ENCODE results near the gene SPOCK1.

Gene SPOCK1

DNA sequence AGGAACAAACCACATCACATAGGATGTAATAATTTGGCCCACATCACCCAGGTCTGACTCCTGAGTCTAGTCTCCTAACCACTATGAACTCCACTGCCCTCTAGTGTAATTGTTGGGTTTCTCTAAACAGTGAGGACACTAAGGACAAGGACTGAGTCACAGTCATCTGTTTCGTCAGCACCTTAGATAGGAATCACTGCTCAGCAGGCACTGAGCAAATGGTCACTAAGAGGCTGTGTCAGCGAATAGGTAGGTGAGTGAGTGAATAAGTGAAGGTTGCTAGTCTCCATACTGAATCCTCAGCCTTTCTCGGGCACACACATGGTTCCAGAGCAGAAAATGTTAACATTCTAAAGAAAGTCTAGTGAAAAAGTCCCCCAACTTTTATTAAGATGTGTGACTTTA, 278.6 kb downstream of the SPOCK1 start:
- no peak for DNase-seq

DNA sequence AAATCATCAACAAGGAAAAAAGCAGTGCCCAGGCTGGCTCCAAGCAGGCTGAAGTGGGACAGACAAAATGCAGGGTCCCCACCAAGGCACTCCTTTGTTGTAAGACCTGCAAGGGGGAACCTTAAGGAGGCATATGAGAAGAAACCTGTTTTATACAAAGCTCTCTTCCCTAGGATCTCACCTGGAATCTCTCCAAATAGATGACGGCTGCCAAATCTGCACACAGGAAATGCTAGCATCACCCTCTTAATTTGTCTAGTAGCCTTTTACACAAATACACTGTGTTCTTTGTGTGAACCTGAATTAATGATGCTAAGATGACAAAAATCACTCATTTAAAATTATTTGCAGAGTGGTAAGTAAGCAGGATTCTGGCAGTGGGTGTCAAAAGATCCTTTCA, 280.2 kb downstream of the SPOCK1 start:
- DNase-seq, result no peak

DNA sequence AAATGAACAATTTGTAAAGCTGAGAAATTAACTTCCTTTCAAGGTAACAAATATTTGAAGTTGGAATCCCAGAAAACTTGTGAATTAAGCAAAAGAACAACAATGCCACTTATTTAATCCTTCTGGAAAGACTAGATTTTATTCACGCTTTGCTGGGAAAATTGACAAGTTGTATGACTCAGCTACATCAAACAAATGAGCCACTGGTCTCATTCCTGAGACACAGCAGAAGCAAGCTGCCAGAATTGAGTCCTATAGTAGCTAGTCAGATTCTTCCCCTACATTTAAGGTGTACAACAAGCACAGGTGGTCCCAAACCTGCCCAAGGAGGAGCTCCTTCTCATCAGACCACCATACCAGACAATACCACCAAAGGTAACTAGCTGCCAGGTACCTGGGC, 280.7 kb downstream of the SPOCK1 start:
- DNase-seq, result no peak

DNA sequence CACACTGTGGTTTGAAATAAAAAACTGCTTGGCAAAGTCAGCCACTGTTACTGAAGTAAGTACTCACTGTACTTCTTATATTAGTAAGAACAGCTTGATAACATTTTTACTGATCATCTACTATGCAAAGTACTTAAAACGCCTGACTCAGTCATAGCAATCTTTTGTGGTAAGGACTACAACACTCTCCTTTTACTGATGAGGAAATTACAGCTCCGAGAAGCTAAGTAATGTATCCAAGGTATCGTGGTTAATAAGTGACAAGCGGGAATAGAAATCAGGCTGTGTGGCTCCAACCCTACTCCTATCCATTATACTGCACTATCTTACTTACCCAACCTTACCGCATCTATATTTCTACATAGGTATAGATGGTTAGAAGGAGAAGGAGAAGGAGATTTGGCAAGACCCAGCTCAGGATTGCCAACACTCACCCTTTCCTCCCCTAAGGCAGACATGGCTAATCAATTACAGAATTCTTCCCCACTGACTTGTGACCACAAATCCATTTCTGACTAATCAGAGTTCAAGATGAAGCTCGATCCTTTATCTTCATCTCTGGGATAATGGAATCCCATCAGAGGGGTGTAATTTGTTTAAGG, 281.4 kb downstream of the SPOCK1 start:
- no peak for DNase-seq

DNA sequence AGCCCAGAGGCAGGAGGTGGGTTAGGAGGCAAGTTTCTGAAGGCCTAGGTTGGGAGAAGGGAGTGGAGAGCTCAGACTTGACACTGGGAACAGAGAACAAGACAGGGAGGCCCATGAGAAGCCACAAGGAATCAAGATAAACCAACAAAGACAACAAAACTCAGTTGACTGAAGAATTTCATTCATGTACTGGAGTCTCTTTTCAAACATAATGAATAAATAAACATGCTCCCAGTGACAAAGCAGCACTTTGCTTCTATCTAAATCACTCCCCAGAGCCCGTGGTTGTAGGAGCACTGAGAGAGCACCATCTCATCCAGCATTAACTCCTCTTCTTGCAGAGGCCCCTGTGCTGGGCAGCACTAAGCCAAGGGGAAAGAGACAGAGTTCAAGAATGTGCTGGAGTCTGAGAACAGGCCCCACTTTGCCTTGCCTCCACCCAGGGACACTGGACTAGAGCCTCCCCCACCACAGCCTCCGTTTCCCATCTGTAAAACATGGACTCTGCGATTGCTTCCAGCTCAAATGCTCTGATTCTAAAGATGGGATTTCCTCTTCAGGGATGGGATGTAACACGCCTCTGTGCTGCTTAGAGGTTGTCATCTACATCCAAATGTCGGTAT, 282.0 kb downstream of the SPOCK1 start:
- no peak for DNase-seq

DNA sequence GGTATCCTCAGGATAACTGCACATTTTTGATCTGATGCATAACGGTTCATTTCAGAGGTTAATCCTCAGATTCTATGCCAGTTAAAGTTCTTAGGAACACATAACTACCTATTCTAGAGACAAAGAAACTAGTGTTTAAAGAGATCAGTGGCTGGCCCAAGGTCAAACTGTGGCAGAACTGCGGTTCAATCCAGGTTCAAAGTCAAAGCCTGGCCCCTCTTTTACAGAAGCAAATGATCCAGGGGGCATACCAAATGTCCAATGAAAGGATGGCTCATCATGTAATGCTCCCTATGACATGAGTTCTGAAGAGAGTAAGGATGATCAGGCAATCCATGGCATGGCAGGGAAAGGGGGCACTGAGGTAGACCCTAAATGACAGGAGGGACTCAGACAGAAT, 283.3 kb downstream of the SPOCK1 start:
- no peak for DNase-seq

DNA sequence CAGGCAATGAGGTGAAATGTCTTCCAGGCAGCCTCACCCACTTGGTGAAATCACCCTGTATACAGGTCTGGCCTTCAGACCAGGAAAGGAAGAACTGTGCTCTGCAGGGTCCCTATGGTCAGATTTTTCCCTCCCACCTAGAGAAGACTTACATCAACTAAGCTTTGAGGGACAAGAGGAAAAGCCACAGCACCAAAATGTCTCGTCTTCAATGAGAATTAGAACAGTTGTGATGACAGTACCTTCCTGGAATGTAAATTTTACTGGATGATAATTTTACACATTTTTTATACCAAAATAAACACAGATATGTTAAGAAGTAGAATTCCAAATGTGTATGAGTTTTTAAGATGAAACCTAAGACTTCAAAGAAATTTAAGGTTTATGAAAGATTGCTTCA, 283.9 kb downstream of the SPOCK1 start:
- DNase-seq, result no peak

DNA sequence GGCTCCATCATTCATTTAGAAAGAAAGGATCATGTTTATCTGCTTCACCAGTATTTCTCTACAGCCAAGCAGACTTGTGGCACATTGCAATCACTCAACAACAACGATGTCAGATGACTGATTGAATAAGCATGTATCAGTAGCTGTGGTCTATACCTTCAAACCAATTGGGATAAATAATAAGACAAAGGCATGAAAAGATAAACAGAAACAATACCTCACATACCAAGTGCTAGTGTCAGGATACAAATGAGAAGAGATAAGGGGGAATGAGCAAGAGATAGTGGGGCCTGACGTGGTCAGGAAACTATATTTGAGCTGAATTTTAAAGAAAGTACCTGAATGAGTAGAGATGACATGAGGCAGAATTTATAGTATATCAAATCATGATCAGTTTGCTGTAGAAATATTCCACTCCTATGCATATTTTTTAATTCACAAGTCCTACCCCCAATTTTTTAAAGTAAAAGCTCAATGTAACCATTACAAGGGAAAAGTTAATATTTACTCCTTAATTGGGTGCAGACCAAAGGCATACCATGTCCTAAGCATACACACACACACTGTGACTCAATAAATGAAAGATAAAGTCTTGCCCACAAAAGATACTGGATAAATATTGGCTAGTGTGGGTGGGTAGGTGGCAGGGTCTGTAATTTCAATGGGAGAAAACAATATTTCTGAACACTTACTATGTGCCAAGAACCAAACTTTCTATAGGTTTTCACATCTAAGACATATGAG, 284.5 kb downstream of the SPOCK1 start:
- DNase-seq, result no peak

DNA sequence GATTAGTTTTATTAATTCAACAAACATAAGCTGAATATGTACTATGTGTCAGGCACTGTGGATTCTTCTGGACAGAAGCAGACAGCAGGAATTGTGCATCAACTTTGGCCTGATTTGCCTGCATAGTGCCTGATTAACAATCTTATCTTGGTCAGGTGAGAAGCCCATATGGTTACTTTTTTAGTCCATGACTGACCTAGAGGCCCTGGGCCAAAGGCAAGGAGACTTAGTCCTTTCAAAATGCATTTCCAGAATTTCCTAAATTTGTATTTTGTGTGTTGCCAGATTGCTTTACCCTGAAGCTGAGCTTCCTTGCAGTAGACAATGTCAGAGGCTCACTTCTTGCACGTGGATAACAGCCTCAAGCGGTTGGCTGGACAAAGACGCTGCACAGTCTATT, 286.7 kb downstream of the SPOCK1 start:
- no peak for DNase-seq

DNA sequence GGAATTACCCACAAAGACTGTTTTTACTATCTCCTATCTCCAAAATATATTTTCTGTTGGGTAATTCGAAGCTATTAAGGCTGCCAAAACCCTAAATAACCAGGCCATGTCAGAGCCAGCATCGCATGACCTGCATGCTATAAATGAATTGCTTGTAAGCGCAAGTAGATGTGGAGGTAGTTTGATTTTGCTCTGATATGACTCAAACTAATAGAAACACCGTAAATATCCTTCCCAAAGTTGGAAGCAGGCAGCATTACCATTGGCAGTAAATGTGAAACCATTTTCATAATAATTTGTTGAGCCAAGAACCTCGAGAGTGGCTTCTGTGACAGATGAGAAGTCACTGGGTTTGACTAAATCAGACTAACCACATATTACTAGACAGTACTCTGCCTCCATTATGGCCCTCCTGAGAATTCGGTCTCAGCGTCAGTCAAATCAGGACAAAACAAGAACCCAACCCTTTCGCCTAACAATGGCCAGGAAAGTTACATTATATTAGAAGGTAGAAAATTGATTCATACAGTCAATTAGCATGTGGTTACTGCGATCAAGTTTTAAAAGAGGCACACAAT, 289.8 kb downstream of the SPOCK1 start:
- DNase-seq, result no peak

DNA sequence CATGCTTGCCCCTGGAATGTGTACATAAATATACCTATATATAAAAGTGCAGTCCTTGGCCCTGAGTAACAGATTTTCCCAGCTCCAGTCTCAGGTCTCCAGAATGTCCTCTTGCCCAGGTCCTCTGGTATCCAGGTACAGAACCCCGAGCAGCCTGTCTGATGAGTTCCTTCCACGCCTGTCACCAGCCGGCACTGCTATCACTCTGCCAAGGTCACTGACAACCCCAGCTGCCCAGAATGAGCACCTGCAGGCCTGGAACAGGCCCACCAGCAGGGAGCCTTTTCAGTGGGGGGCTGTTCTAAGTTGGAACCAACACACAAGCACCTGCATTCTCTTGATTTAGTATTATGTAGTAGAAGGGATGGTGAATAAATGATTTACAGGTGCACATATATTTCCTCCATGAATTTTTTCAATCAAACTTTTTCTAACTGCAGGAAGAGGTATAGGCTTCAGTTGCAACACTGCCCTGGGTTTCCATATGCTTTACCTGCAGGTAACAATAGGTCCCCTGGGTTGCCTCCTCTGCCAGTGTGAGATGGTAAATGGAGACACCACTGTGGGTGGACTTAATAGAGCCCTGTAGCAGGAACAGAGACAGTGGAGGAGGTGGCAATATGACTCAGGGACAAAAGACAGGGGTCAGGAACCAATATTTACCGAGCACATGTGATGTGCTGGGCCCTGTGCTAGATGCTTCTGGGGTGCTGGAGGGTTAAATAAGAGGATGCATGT, 291.9 kb downstream of the SPOCK1 start:
- DNase-seq, result no peak

DNA sequence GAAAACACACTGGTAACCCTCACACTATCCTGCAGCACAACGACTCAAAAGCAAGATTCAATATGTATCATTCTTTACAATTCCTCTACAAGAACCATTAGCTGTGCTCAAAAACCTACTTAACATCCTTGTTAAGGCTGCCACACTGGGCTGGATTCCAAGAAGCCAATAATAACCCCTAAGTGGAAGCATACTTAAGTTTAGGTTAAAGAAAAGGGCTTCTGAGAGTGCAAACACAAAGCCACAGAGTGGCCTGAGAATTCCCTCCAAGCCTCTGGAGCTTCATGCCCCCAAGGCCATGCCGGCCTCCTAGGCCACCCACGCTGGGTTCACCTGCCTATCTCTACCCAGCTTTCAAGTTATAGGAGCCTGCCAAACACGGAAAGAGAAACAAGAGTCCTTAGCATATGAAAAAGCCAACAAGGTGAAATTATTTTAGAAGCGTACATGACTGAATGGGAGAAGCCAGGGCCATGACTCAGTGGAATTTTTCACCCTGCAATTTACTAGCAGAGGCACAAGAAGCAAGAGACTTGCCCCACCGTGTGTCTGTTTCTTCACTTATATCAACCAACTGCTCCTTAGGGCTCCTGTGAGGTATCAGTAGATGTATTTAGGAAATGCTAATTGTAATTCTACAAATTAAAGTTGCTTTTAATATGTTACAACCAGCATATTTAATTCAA, 293.0 kb downstream of the SPOCK1 start:
- DNase-seq, result no peak

DNA sequence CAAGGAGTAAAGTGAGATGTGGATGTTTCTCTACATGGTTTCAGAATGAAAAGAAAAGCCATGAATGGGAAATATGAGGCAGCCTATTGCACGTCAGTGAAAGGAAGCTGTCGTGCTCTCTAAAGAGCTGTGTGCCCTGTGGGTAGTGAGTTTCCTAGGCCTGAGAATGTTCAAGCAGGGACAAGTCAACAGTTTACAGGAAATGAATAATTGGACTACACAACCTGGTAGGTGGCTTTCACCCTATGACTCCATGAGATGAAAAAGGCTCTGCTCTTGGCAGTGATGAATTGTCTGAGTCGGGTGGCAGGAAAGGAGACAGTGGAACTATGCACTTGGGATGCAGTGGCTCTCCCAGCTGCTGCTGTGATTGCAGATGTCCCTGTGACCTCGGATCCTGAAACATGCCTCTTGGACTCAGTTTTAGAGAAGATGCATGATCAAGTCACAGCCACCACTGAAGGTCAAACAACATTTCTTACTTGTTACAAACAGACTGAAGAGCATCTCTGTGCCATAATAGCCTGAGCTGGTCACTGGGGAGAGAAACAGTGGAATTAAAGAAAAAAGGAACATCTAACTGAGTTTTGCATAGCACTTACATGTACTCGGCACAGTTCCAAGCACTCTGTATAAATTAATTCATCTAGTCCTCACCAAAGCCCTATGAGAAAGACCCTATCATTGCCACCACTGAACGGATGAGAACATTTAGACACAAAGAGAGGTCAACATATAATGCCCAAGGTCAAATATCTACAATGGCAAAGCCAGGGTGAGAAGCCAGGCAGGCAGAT, 293.7 kb downstream of the SPOCK1 start:
- DNase-seq, result no peak

DNA sequence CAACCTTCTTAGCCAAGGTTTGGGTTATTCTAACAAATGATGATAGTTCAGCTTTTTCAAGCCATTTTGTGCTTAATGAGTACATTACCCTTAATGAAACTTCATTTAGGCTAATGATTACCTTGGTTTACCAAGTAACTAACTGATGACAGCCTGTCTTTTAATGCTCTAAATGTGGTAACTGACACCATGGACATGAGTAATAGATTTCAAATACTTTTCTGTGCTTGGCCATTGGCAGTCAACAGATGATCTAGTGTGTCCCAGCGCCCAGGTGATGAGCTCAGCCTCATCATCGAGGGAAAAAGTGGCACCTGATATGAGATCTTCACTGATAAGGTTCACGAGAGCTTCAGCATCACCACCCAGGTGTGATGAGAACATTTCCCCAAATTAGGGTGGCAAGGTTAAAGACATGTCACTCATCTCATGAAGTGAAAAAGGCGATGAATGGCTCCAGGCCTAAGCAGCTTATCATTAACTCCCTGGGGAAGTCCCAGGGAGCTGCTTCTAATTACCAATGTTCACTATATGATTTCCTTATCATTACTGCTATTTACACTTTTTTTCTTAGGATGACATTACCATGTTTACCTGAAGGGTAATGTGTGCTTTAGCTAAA, 296.0 kb downstream of the SPOCK1 start:
- no peak for DNase-seq

DNA sequence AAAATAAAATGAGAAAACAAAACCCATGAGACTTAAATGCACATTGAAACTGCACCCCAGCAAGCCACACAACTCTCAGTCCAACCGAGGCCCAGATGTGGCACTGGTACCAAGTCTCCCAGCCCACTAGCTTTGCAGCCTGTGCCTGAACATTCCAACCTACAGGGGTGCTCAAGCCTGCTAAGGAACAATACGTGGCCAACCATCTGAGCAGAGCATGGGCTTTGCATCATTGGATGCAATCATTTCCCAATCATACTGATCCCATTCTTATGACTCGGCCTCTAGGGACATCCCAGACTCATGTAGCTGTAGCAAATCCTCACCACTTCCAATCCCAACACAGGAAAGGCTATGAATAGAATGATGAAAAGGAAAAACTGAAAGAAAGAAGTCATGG, 297.2 kb downstream of the SPOCK1 start:
- DNase-seq, result no peak

DNA sequence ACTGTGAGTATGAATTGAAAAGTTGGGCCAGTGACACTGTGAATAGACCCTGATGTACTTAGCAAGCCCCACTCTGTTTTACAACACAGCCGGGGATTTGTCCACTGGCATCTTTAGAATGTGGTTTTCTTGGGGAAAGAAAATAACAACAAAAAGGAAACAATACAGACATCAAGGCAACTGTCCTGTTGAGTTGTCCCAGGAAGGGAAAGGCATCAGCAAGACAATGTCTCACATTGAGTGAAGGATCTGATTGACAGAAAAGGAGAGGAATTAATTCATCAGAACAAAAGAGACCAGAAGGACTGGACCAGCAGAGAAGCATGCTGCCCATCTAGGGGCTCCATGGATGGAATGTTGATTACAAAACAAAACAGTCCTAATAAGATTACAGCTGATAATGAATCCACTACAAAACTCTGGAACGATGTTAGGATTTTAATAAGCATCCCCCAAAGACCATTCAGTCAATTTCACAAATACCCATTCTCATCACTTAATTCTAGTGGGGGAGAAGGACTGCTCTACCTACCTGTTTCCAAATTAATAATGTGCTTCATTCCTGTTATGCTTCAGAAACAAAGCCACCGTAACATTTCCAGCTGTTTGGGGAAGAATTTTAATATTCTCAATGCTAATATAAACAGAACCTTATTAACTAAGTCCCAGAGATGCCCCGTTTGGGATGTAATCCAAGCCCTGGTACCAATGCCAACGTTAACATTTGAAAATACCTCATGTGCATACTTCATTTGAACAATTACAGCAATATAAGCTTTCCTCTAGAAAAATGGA, 298.0 kb downstream of the SPOCK1 start:
- no peak for DNase-seq

DNA sequence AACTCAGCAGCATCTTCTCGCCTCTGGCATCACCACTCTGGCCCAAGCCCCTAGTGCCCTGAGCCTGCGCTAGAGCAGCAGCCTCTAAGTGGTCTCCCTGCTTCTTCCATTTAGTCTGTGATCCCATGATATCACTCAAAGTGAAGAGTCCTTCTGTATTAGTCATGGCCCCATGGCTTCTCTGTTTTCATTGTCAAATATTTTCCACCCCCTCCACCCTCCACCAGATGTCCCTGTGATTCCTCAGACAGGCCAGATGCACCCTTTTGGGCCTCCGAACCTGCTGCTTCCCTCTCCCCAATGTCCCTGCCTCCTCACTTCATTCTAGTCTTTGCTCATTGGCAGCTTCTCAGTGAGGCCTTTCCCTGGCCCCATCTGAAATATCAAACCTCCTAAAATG, 299.2 kb downstream of the SPOCK1 start:
- no peak for DNase-seq

DNA sequence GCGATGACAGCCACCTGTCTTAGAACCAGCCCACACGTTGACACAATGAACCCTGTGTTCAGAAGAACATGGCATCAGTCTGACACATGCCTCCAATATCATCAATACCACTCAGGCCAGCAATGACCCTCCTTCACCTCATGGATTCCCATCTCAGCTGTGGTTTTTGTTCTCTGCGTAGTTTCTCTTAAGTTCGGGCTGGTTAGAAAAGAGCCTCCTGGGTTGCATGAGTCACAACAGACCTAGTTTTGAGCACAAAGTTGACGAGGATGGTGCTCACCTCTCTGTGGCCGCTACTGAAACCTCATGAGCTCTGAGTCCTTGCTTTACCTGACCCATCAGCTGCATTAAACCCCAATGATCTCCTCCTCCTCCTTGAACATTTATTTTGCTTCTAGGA, 299.9 kb downstream of the SPOCK1 start:
- DNase-seq, result no peak

DNA sequence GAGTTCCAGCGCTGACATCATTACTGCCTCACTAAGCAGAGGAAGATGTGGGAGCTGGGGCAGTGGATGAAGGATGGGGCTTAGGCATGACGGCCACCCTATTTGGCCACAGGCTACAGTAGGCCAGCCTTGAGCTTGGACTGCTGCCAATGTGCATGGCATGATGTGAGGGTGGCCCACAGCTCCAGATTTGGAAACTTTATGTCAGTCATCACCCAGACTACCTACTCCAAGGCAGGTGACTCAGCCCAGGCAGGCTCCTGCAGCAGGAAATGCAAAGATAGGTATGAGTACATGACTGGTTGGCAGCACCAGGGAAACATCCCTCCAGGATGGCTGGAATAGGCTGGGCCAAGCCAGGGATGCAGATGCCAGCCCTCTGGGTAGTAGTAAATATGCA, 303.6 kb downstream of the SPOCK1 start:
- no peak for DNase-seq

DNA sequence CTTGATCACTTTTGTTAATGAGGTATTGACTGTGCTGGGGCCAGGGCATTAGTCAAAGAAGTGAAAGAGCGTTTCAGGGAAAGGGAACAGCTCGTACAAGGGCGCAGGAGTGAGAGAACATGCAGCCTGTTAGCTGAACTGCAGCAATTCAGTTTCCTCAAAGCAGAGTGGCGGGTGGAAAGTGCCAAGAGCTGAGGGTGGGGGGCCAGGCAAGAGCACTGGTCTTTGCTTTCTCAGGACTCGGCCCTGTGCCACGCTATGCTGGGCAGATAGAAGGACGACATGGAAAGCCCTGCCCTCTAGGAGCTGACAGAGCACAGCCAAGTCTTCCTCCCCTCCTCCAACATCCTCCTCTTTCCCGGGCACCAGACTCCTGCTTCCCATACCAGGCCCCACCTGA, 304.8 kb downstream of the SPOCK1 start:
- DNase-seq, result no peak
